ENCODE measurements around the gene CFP.

Gene CFP

GRCh38 chrX:47646636-47647035 is 16.9 kb upstream of the CFP start:
- no peak overlapping the region for H2BK120ac ChIP-seq (ENCODE audit: low read depth, low read length)
- no peak overlapping the region for H2BK5ac ChIP-seq (ENCODE audit: low read length)
- no peak overlapping the region for H3K9ac ChIP-seq (ENCODE audit: low read length)
- H3K4me2 ChIP-seq (ENCODE audit: low read length), result no peak overlapping the region
- H3K4me3 ChIP-seq (ENCODE audit: low read length), result no peak overlapping the region
- no peak overlapping the region for H3K56ac ChIP-seq (ENCODE audit: low read length)
- no peak overlapping the region for H2AK5ac ChIP-seq (ENCODE audit: low read length)
- H3K4me1 ChIP-seq (ENCODE audit: control insufficient read depth, low read depth, low read length), result no peaks in the 10 kb centered on the region
- no peak overlapping the region for H3K4ac ChIP-seq (ENCODE audit: low read depth, low read length)
- H3K36me3 ChIP-seq (ENCODE audit: control insufficient read depth, insufficient read depth, low read length), result no peaks in the 10 kb centered on the region
- no peak overlapping the region for H3K27ac ChIP-seq (ENCODE audit: low read depth, low read length)
- no peak overlapping the region for H4K5ac ChIP-seq (ENCODE audit: low read length)
- H3K79me1 ChIP-seq (ENCODE audit: low read length), result no peaks in the 10 kb centered on the region
- H3K79me2 ChIP-seq (ENCODE audit: control insufficient read depth, insufficient read depth, low read length), result peaks cover 3% of the 10 kb centered on the region
- no CpG with 5 or more reads among the region's 6 CpGs for WGBS (ENCODE audit: extremely low coverage, insufficient coverage, low lambda C conversion rate)
- no peak overlapping the region for H4K8ac ChIP-seq (ENCODE audit: low read depth, low read length)
- no peak overlapping the region for H3K18ac ChIP-seq (ENCODE audit: low read length)
- H2BK15ac ChIP-seq (replicated peaks; ENCODE audit: low read depth), result no peak overlapping the region
- no peak overlapping the region for H3K23ac ChIP-seq (ENCODE audit: low read length)
- DNase-seq, result no peak
- H3K27me3 ChIP-seq (ENCODE audit: insufficient read depth, low read length, poor library complexity), result no peaks in the 10 kb centered on the region

- no CpG with 5 or more reads among the region's 10 CpGs for WGBS (ENCODE audit: extremely low coverage, insufficient coverage, low lambda C conversion rate)
- no peak overlapping the region for H3K18ac ChIP-seq (ENCODE audit: low read length)
- H3K4me1 ChIP-seq (ENCODE audit: control insufficient read depth, low read depth, low read length), result no peaks in the 10 kb centered on the region
- H2BK5ac ChIP-seq (ENCODE audit: low read length), result no peak overlapping the region
- H2AK5ac ChIP-seq (ENCODE audit: low read length), result no peak overlapping the region
- H3K79me2 ChIP-seq (ENCODE audit: control insufficient read depth, insufficient read depth, low read length), result peaks cover 3% of the 10 kb centered on the region
- H4K8ac ChIP-seq (ENCODE audit: low read depth, low read length), result no peak overlapping the region
- H3K23ac ChIP-seq (ENCODE audit: low read length), result no peak overlapping the region
- H3K9ac ChIP-seq (ENCODE audit: low read length), result no peak overlapping the region
- peaks cover 2% of the 10 kb centered on the region for H3K36me3 ChIP-seq (ENCODE audit: control insufficient read depth, insufficient read depth, low read length)
- no peaks in the 10 kb centered on the region for H3K79me1 ChIP-seq (ENCODE audit: low read length)
- no peak overlapping the region for H3K4me2 ChIP-seq (ENCODE audit: low read length)
- no peak overlapping the region for H3K56ac ChIP-seq (ENCODE audit: low read length)
- no peak overlapping the region for H3K27ac ChIP-seq (ENCODE audit: low read depth, low read length)
- no peak overlapping the region for H2BK15ac ChIP-seq (replicated peaks; ENCODE audit: low read depth)
- no peaks in the 10 kb centered on the region for H3K27me3 ChIP-seq (ENCODE audit: insufficient read depth, low read length, poor library complexity)
- no peak for DNase-seq
- no peak overlapping the region for H4K5ac ChIP-seq (ENCODE audit: low read length)
- H3K4me3 ChIP-seq (ENCODE audit: low read length), result no peak overlapping the region
- no peak overlapping the region for H3K4ac ChIP-seq (ENCODE audit: low read depth, low read length)
- H2BK120ac ChIP-seq (ENCODE audit: low read depth, low read length), result no peak overlapping the region
These were observed 15.8 kb upstream of the CFP start for GRCh38 chrX:47645530-47645929.

GRCh38 chrX:47644557-47645091 is 14.9 kb upstream of the CFP start:
- Histone ChIP-seq H3K4ac (ENCODE audit: low read depth, low read length) (no peak overlapping the region), H3K23ac (ENCODE audit: low read length) (no peak overlapping the region), H4K8ac (ENCODE audit: low read depth, low read length) (no peak overlapping the region), H3K4me3 (ENCODE audit: low read length) (no peak overlapping the region), H3K36me3 (ENCODE audit: control insufficient read depth, insufficient read depth, low read length) (peaks cover 2% of the 10 kb centered on the region), H2BK120ac (ENCODE audit: low read depth, low read length) (no peak overlapping the region), H3K9ac (ENCODE audit: low read length) (no peak overlapping the region), H3K79me2 (ENCODE audit: control insufficient read depth, insufficient read depth, low read length) (peaks cover 3% of the 10 kb centered on the region), H3K4me1 (ENCODE audit: control insufficient read depth, low read depth, low read length) (no peaks in the 10 kb centered on the region), H3K27me3 (ENCODE audit: insufficient read depth, low read length, poor library complexity) (no peaks in the 10 kb centered on the region), H2BK5ac (ENCODE audit: low read length) (no peak overlapping the region), H4K5ac (ENCODE audit: low read length) (no peak overlapping the region), H3K79me1 (ENCODE audit: low read length) (no peaks in the 10 kb centered on the region), H3K56ac (ENCODE audit: low read length) (no peak overlapping the region), H2BK15ac (replicated peaks; ENCODE audit: low read depth) (no peak overlapping the region), H2AK5ac (ENCODE audit: low read length) (no peak overlapping the region), H3K27ac (ENCODE audit: low read depth, low read length) (no peak overlapping the region), H3K18ac (ENCODE audit: low read length) (no peak overlapping the region), H3K4me2 (ENCODE audit: low read length) (no peak overlapping the region)
- WGBS (ENCODE audit: extremely low coverage, insufficient coverage, low lambda C conversion rate), result no CpG with 5 or more reads among the region's 12 CpGs
- DNase-seq, result peak; percentile 78

- Histone ChIP-seq H3K4me2 (ENCODE audit: low read length) (no peak overlapping the region), H3K4me1 (ENCODE audit: control insufficient read depth, low read depth, low read length) (no peaks in the 10 kb centered on the region), H3K23ac (ENCODE audit: low read length) (no peak overlapping the region), H4K5ac (ENCODE audit: low read length) (no peak overlapping the region), H3K56ac (ENCODE audit: low read length) (no peak overlapping the region), H3K4ac (ENCODE audit: low read depth, low read length) (no peak overlapping the region), H3K79me1 (ENCODE audit: low read length) (no peaks in the 10 kb centered on the region), H3K79me2 (ENCODE audit: control insufficient read depth, insufficient read depth, low read length) (no peaks in the 10 kb centered on the region), H2BK5ac (ENCODE audit: low read length) (no peak overlapping the region), H3K4me3 (ENCODE audit: low read length) (no peak overlapping the region), H2BK120ac (ENCODE audit: low read depth, low read length) (no peak overlapping the region), H3K18ac (ENCODE audit: low read length) (no peak overlapping the region), H3K27ac (ENCODE audit: low read depth, low read length) (no peak overlapping the region), H3K27me3 (ENCODE audit: insufficient read depth, low read length, poor library complexity) (no peaks in the 10 kb centered on the region), H3K9ac (ENCODE audit: low read length) (no peak overlapping the region), H3K36me3 (ENCODE audit: control insufficient read depth, insufficient read depth, low read length) (peaks cover 2% of the 10 kb centered on the region), H4K8ac (ENCODE audit: low read depth, low read length) (no peak overlapping the region), H2BK15ac (replicated peaks; ENCODE audit: low read depth) (no peak overlapping the region), H2AK5ac (ENCODE audit: low read length) (no peak overlapping the region)
- peak; percentile 48 for DNase-seq
- no CpG with 5 or more reads among the region's 2 CpGs for WGBS (ENCODE audit: extremely low coverage, insufficient coverage, low lambda C conversion rate)
These were observed 14.2 kb upstream of the CFP start for GRCh38 chrX:47643926-47644325.

GRCh38 chrX:47638816-47639215 is 9.1 kb upstream of the CFP start:
- Histone ChIP-seq H3K18ac (ENCODE audit: low read length) (no peak overlapping the region), H2BK5ac (ENCODE audit: low read length) (no peak overlapping the region), H3K27me3 (ENCODE audit: insufficient read depth, low read length, poor library complexity) (no peaks in the 10 kb centered on the region), H3K9ac (ENCODE audit: low read length) (no peak overlapping the region), H3K4me1 (ENCODE audit: control insufficient read depth, low read depth, low read length) (no peaks in the 10 kb centered on the region), H3K4me2 (ENCODE audit: low read length) (no peak overlapping the region), H3K23ac (ENCODE audit: low read length) (no peak overlapping the region), H2BK15ac (replicated peaks; ENCODE audit: low read depth) (no peak overlapping the region), H3K79me1 (ENCODE audit: low read length) (no peaks in the 10 kb centered on the region), H4K5ac (ENCODE audit: low read length) (no peak overlapping the region), H2AK5ac (ENCODE audit: low read length) (no peak overlapping the region), H3K4ac (ENCODE audit: low read depth, low read length) (no peak overlapping the region), H3K36me3 (ENCODE audit: control insufficient read depth, insufficient read depth, low read length) (peaks cover 5% of the 10 kb centered on the region), H2BK120ac (ENCODE audit: low read depth, low read length) (no peak overlapping the region), H3K4me3 (ENCODE audit: low read length) (no peak overlapping the region), H3K27ac (ENCODE audit: low read depth, low read length) (no peak overlapping the region), H4K8ac (ENCODE audit: low read depth, low read length) (no peak overlapping the region), H3K79me2 (ENCODE audit: control insufficient read depth, insufficient read depth, low read length) (no peaks in the 10 kb centered on the region), H3K56ac (ENCODE audit: low read length) (no peak overlapping the region)
- DNase-seq, result no peak
- no CpG with 5 or more reads among the region's 14 CpGs for WGBS (ENCODE audit: extremely low coverage, insufficient coverage, low lambda C conversion rate)

GRCh38 chrX:47637546-47638195 is 7.9 kb upstream of the CFP start:
- H3K23ac ChIP-seq (ENCODE audit: low read length), result no peak overlapping the region
- no peak overlapping the region for H2BK15ac ChIP-seq (replicated peaks; ENCODE audit: low read depth)
- H2AK5ac ChIP-seq (ENCODE audit: low read length), result no peak overlapping the region
- H3K79me1 ChIP-seq (ENCODE audit: low read length), result no peaks in the 10 kb centered on the region
- no peak overlapping the region for H2BK5ac ChIP-seq (ENCODE audit: low read length)
- no peak overlapping the region for H4K5ac ChIP-seq (ENCODE audit: low read length)
- DNase-seq, result peak; percentile 78
- no peak overlapping the region for H3K4me3 ChIP-seq (ENCODE audit: low read length)
- H3K27me3 ChIP-seq (ENCODE audit: insufficient read depth, low read length, poor library complexity), result no peaks in the 10 kb centered on the region
- no peak overlapping the region for H3K4ac ChIP-seq (ENCODE audit: low read depth, low read length)
- no peaks in the 10 kb centered on the region for H3K4me1 ChIP-seq (ENCODE audit: control insufficient read depth, low read depth, low read length)
- H3K18ac ChIP-seq (ENCODE audit: low read length), result no peak overlapping the region
- no peak overlapping the region for H2BK120ac ChIP-seq (ENCODE audit: low read depth, low read length)
- no peak overlapping the region for H3K9ac ChIP-seq (ENCODE audit: low read length)
- peaks cover 5% of the 10 kb centered on the region for H3K36me3 ChIP-seq (ENCODE audit: control insufficient read depth, insufficient read depth, low read length)
- H4K8ac ChIP-seq (ENCODE audit: low read depth, low read length), result no peak overlapping the region
- H3K56ac ChIP-seq (ENCODE audit: low read length), result no peak overlapping the region
- no peaks in the 10 kb centered on the region for H3K79me2 ChIP-seq (ENCODE audit: control insufficient read depth, insufficient read depth, low read length)
- no peak overlapping the region for H3K4me2 ChIP-seq (ENCODE audit: low read length)
- no peak overlapping the region for H3K27ac ChIP-seq (ENCODE audit: low read depth, low read length)
- WGBS (ENCODE audit: extremely low coverage, insufficient coverage, low lambda C conversion rate), result no CpG with 5 or more reads among the region's 31 CpGs

Measured in mesendoderm (in vitro differentiated cells).